Measurements from ENCODE around the gene HBQ1.
A peak's percentile ranks its signal among the peaks of the same experiment; 100 is the strongest.
"Not testable (repeated sequence)": the region's sequence is repeated elsewhere in the genome, so short reads cannot be mapped to it uniquely, and the experiment has no call there.

HBQ1 gene

DNA sequence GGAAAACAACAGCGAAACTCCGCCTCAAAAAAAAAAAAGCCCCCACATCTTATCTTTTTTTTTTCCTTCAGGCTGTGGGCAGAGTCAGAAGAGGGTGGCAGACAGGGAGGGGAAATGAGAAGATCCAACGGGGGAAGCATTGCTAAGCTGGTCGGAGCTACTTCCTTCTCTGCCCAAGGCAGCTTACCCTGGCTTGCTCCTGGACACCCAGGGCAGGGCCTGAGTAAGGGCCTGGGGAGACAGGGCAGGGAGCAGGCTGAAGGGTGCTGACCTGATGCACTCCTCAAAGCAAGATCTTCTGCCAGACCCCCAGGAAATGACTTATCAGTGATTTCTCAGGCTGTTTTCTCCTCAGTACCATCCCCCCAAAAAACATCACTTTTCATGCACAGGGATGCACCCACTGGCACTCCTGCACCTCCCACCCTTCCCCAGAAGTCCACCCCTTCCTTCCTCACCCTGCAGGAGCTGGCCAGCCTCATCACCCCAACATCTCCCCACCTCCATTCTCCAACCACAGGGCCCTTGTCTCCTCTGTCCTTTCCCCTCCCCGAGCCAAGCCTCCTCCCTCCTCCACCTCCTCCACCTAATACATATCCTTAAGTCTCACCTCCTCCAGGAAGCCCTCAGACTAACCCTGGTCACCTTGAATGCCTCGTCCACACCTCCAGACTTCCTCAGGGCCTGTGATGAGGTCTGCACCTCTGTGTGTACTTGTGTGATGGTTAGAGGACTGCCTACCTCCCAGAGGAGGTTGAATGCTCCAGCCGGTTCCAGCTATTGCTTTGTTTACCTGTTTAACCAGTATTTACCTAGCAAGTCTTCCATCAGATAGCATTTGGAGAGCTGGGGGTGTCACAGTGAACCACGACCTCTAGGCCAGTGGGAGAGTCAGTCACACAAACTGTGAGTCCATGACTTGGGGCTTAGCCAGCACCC is 5.0 kb upstream of the HBQ1 start:
- no peak overlapping the region for H3K4me3 ChIP-seq (ENCODE audit: low read depth, low read length)
- TF ChIP-seq, protein P1, sequence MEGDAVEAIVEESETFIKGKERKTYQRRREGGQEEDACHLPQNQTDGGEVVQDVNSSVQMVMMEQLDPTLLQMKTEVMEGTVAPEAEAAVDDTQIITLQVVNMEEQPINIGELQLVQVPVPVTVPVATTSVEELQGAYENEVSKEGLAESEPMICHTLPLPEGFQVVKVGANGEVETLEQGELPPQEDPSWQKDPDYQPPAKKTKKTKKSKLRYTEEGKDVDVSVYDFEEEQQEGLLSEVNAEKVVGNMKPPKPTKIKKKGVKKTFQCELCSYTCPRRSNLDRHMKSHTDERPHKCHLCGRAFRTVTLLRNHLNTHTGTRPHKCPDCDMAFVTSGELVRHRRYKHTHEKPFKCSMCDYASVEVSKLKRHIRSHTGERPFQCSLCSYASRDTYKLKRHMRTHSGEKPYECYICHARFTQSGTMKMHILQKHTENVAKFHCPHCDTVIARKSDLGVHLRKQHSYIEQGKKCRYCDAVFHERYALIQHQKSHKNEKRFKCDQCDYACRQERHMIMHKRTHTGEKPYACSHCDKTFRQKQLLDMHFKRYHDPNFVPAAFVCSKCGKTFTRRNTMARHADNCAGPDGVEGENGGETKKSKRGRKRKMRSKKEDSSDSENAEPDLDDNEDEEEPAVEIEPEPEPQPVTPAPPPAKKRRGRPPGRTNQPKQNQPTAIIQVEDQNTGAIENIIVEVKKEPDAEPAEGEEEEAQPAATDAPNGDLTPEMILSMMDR (conservative IDR thresholded peaks at IDR 0.05; ENCODE audit: low read depth, low read length), result no peak
- no peak for DNase-seq (ENCODE audit: low read depth)

DNA sequence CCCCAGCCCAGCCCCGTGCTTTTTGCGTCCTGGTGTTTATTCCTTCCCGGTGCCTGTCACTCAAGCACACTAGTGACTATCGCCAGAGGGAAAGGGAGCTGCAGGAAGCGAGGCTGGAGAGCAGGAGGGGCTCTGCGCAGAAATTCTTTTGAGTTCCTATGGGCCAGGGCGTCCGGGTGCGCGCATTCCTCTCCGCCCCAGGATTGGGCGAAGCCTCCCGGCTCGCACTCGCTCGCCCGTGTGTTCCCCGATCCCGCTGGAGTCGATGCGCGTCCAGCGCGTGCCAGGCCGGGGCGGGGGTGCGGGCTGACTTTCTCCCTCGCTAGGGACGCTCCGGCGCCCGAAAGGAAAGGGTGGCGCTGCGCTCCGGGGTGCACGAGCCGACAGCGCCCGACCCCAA is 4.3 kb upstream of the HBQ1 start:
- DNase-seq (ENCODE audit: low read depth); H3K4me3 ChIP-seq (ENCODE audit: low read depth, low read length): not testable (repeated sequence)

DNA sequence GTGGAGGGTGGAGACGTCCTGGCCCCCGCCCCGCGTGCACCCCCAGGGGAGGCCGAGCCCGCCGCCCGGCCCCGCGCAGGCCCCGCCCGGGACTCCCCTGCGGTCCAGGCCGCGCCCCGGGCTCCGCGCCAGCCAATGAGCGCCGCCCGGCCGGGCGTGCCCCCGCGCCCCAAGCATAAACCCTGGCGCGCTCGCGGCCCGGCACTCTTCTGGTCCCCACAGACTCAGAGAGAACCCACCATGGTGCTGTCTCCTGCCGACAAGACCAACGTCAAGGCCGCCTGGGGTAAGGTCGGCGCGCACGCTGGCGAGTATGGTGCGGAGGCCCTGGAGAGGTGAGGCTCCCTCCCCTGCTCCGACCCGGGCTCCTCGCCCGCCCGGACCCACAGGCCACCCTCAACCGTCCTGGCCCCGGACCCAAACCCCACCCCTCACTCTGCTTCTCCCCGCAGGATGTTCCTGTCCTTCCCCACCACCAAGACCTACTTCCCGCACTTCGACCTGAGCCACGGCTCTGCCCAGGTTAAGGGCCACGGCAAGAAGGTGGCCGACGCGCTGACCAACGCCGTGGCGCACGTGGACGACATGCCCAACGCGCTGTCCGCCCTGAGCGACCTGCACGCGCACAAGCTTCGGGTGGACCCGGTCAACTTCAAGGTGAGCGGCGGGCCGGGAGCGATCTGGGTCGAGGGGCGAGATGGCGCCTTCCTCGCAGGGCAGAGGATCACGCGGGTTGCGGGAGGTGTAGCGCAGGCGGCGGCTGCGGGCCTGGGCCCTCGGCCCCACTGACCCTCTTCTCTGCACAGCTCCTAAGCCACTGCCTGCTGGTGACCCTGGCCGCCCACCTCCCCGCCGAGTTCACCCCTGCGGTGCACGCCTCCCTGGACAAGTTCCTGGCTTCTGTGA is 3.5 kb upstream of the HBQ1 start, which contains the start of gene HBA1:
Gene HBA1 (plus strand): TSS at position 204 of the 906 bp plus-strand sequence. CDS start 37 bp downstream, at position 241.
- not testable (repeated sequence) for DNase-seq (ENCODE audit: low read depth); H3K4me3 ChIP-seq (ENCODE audit: low read depth, low read length)

DNA sequence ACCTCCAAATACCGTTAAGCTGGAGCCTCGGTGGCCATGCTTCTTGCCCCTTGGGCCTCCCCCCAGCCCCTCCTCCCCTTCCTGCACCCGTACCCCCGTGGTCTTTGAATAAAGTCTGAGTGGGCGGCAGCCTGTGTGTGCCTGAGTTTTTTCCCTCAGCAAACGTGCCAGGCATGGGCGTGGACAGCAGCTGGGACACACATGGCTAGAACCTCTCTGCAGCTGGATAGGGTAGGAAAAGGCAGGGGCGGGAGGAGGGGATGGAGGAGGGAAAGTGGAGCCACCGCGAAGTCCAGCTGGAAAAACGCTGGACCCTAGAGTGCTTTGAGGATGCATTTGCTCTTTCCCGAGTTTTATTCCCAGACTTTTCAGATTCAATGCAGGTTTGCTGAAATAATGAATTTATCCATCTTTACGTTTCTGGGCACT is 2.9 kb upstream of the HBQ1 start:
- no peak overlapping the region for H3K4me3 ChIP-seq (ENCODE audit: low read depth, low read length)
- TF ChIP-seq, protein P1 (conservative IDR thresholded peaks at IDR 0.05; ENCODE audit: low read depth, low read length), result no peak
- DNase-seq (ENCODE audit: low read depth), result peak; percentile 21

DNA sequence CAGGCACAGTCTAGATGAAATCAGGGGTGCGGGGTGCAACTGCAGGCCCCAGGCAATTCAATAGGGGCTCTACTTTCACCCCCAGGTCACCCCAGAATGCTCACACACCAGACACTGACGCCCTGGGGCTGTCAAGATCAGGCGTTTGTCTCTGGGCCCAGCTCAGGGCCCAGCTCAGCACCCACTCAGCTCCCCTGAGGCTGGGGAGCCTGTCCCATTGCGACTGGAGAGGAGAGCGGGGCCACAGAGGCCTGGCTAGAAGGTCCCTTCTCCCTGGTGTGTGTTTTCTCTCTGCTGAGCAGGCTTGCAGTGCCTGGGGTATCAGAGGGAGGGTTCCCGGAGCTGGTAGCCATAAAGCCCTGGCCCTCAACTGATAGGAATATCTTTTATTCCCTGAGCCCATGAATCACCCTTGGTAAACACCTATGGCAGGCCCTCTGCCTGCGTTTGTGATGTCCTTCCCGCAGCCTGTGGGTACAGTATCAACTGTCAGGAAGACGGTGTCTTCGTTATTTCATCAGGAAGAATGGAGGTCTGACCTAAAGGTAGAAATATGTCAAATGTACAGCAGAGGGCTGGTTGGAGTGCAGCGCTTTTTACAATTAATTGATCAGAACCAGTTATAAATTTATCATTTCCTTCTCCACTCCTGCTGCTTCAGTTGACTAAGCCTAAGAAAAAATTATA is 2.1 kb upstream of the HBQ1 start:
- no peak for DNase-seq (ENCODE audit: low read depth)
- no peak overlapping the region for H3K4me3 ChIP-seq (ENCODE audit: low read depth, low read length)
- TF ChIP-seq, protein P1 (conservative IDR thresholded peaks at IDR 0.05; ENCODE audit: low read depth, low read length), result no peak

DNA sequence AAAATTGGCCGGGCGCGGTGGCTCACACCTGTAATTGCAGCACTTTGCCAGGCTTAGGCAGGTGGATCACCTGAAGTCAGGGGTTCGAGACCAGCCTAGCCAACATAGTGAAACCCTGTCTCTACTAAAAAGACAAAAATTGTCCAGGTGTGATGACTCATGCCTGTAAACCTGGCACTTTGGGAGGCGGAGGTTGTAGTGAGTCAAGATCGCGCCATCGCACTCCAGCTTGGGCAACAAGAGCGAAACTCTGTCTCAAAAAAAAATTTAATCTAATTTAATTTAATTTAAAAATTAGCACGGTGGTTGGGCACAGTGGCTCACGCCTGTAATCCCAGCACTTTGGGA is 1.6 kb upstream of the HBQ1 start:
- no peak for DNase-seq (ENCODE audit: low read depth)
- H3K4me3 ChIP-seq (ENCODE audit: low read depth, low read length), result no peak overlapping the region
- TF ChIP-seq, protein P1 (conservative IDR thresholded peaks at IDR 0.05; ENCODE audit: low read depth, low read length), result no peak

DNA sequence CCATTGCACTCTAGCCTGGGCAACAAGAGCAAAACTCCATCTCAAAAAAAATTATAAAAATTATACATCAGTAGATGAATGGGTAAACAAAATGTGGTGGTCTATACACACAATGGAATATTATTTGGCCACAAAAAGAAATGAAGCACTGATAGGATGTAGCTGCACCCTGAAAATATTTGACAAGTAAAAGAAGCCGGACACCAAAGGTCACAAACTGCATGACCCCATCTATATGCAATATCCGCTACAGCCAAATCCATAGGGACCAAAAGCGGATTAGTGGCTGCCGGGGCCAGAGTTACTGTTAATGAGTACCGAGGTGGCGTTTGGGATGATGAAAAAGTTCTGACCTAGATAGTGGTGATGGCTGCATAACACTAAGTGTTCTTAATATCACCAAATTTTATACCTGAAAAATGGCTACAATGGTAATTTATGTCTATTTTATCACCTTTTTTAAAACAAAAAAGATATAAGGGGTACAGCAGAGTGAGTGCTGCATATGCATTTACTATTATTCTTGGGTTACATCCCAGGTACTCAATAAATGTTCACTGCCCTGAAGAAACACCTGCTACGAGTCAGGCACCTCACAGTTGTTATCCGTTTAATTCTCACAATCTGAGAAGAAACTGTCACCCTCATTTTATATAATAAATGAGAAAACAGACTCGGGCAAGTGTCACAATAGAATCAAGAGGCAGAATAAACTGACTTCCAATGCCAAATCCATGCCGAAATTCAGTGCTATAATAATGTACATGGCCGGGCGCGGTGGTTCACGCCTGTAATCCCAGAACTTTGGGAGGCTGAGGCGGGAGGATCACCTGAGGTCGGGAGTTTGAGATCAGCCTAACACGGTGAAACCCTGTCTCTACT is 807 bp upstream of the HBQ1 start:
- no peak for DNase-seq (ENCODE audit: low read depth)
- TF ChIP-seq, protein P1 (conservative IDR thresholded peaks at IDR 0.05; ENCODE audit: low read depth, low read length), result no peak
- no peak overlapping the region for H3K4me3 ChIP-seq (ENCODE audit: low read depth, low read length)
